Parathyroid adenoma (tissue), 2 donors: ENCODE measurements around the gene INPP5A.

Experiments used
- H2AFZ ChIP-seq: fragments of 300-600 bp; sonication (generic); one replicate; pipeline ENCODE4 v1.7.0; 2017; ENCODE audit warnings: antibody characterized with exemption, mild to moderate bottlenecking
- H3K27ac ChIP-seq: fragments of 300-600 bp; sonication (generic); one replicate; pipeline ENCODE4 v1.7.0; 2017
- H3K27me3 ChIP-seq: fragments of 300-600 bp; sonication (generic); one replicate; pipeline ENCODE4 v1.7.0; 2017; ENCODE audit warnings: low read length; ENCODE audit not compliant: control insufficient read depth, insufficient read depth
- H3K36me3 ChIP-seq: fragments of 300-600 bp; sonication (generic); one replicate; pipeline ENCODE4 v1.7.0; 2017; ENCODE audit warnings: low read length; ENCODE audit not compliant: control insufficient read depth, insufficient read depth
- H3K4me1 ChIP-seq: fragments of 300-600 bp; sonication (generic); one replicate; pipeline ENCODE4 v1.7.0; 2017; ENCODE audit warnings: control low read depth
- H3K4me2 ChIP-seq: fragments of 300-600 bp; sonication (generic); one replicate; pipeline ENCODE4 v1.7.0; 2017; ENCODE audit warnings: low read length
- H3K4me3 ChIP-seq: fragments of 300-600 bp; sonication (generic); one replicate; pipeline ENCODE4 v1.7.0; 2017; ENCODE audit warnings: low read depth, low read length
- H3K79me2 ChIP-seq: fragments of 300-600 bp; sonication (generic); one replicate; pipeline ENCODE4 v1.7.0; 2017; ENCODE audit warnings: control low read depth
- H3K9ac ChIP-seq: fragments of 300-600 bp; sonication (generic); one replicate; pipeline ENCODE4 v1.7.0; 2017; ENCODE audit warnings: mild to moderate bottlenecking
- H3K9me3 ChIP-seq: fragments of 300-600 bp; sonication (generic); one replicate; pipeline ENCODE4 v1.7.0; 2017; ENCODE audit warnings: low read length; ENCODE audit not compliant: control insufficient read depth
- TF ChIP-seq, protein P1 (sequence below): fragments of 300-600 bp; sonication (generic); IDR thresholded peaks from one replicate; pipeline ENCODE4 v1.7.0; 2017; ENCODE audit warnings: antibody characterized with exemption, mild to moderate bottlenecking
- donor health status: primary hyperparathyroidism.

Gene INPP5A

DNA sequence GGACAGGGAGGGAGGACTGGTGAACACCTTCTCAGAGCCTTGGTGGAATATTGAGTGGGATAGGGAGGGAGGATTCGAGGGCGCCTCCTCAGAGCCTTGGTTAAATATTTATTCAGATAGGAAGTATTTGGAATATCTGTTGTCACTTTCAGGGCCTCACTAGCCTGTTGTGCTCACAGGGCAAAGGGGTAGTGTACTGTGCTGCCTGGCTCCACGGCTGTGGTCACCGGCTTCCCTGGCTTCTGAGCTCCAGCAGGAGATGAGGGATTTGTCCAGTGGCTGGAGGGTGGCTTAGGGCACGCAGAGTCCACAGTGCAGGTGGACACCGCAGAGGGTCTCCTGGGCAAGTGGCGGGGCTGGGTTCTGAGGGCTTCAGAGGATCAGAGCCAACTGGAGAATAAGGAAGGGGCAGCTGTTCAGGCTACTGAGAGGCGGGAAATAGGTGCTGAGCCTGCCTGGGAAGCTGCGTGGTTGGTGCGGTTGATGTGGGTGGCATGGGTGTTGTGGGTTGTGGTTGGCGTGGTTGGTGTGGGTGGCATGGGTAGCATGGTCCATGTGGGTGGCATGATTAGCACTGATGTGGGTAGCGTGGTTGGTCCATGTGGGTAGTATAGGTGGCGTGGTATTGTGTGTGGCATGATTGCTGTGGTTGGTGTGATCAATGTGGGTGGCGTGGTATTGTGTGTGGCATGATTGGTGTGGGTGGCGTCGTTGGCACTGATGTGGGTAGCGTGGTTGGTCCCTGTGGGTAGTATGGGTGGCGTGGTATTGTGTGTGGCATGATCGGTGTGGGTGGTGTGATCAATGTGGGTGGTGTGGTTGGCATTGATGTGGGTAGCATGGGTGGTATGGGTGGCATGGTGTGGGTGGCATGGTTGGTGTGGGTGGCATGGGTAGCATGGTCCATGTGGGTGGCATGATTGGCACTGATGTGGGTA is 16.7 kb downstream of the INPP5A start:
- Histone ChIP-seq H3K27ac (no peak overlapping the region), H2AFZ (no peak overlapping the region), H3K4me2 (no peak overlapping the region), H3K79me2 (peaks cover 78% of the 10 kb centered on the region), H3K27me3 (no peaks in the 10 kb centered on the region), H3K4me1 (no peaks in the 10 kb centered on the region), H3K36me3 (no peaks in the 10 kb centered on the region), H3K4me3 (no peak overlapping the region), H3K9ac (no peak overlapping the region), H3K9me3 (no peaks in the 10 kb centered on the region)
- TF ChIP-seq, protein P1, sequence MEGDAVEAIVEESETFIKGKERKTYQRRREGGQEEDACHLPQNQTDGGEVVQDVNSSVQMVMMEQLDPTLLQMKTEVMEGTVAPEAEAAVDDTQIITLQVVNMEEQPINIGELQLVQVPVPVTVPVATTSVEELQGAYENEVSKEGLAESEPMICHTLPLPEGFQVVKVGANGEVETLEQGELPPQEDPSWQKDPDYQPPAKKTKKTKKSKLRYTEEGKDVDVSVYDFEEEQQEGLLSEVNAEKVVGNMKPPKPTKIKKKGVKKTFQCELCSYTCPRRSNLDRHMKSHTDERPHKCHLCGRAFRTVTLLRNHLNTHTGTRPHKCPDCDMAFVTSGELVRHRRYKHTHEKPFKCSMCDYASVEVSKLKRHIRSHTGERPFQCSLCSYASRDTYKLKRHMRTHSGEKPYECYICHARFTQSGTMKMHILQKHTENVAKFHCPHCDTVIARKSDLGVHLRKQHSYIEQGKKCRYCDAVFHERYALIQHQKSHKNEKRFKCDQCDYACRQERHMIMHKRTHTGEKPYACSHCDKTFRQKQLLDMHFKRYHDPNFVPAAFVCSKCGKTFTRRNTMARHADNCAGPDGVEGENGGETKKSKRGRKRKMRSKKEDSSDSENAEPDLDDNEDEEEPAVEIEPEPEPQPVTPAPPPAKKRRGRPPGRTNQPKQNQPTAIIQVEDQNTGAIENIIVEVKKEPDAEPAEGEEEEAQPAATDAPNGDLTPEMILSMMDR, result no peak

DNA sequence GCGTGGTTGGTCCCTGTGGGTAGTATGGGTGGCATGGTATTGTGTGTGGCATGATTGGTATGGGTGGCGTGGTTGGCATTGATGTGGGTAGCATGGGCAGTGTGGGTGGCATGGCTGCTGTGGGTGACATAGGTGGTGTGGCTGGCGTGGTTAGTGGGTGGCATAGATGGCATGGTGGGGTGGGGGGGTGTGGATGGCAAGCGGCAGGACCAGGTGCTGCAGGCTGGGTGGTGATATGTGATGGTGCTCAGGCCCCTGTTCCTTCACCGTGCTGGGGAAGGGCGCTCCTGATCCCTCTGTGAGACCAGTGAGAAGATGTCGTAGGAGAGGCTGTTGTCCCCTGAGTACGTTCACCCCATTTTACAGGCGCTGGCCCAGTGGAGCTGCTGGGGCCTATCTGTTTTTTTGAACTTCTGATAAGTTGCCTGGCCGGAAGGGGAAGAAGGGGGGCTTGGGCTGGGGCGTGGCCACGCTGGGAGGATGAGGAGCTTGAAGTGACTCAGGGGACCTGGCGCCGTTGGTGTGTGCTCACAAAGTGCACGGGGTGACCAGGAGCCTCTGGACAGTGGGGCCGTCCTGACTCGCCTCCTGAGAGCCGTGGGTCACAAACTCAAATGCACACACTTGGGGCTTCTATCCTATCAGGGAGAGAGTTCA is 17.5 kb downstream of the INPP5A start:
- no peaks in the 10 kb centered on the region for H3K4me1 ChIP-seq
- no peaks in the 10 kb centered on the region for H3K36me3 ChIP-seq
- peaks cover 76% of the 10 kb centered on the region for H3K79me2 ChIP-seq
- no peak overlapping the region for H3K4me3 ChIP-seq
- H3K27me3 ChIP-seq, result no peaks in the 10 kb centered on the region
- H3K4me2 ChIP-seq, result no peak overlapping the region
- no peak overlapping the region for H3K9ac ChIP-seq
- H3K9me3 ChIP-seq, result no peaks in the 10 kb centered on the region
- no peak overlapping the region for H2AFZ ChIP-seq
- TF ChIP-seq, protein P1, result no peak
- H3K27ac ChIP-seq, result no peak overlapping the region

DNA sequence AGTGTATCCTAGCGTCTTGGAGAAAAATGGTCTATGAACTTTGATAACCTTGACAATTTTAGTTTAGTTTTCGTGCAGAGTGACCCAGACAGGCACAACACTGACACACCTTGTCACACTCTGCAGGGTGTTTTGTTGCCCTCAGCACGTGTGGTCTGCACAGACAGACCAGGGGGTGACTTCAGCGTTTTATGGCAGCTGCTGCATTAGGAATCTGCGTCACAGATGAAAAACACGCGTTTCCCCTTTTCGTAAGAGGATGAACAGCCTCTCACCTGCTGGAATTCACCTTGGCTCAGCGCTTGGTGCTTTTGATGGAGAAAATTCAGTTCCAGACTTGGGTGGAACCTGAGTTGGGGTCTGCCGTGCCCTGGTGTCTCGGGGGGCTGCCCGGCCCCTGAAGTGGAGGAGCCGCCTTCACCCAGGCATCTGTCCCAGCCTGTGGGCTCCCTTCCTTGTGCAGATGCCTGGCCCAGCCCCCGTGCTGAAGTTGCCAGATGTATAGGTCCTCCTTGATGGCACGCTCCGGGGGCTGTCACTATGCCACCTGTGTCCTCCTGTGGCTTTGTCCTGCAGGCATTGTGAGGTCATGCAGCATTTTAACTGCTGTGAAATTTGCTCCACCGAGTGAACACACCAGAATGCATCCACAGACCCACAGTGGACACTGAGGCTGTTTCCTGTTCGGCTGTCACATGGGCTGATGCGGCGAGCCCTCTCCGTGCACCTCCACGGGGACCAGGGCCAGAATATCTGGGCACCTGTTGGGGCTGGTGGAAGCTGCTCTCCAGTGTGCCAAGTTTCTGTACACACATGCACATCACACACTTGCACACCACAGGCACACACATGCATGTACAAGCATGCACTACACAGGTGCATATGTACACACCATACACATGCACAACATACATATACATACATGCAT is 18.3 kb downstream of the INPP5A start:
- H3K36me3 ChIP-seq, result no peaks in the 10 kb centered on the region
- no peak overlapping the region for H3K9ac ChIP-seq
- H3K27me3 ChIP-seq, result no peaks in the 10 kb centered on the region
- no peak overlapping the region for H2AFZ ChIP-seq
- H3K4me1 ChIP-seq, result no peaks in the 10 kb centered on the region
- no peak overlapping the region for H3K4me3 ChIP-seq
- H3K4me2 ChIP-seq, result no peak overlapping the region
- H3K79me2 ChIP-seq, result peaks cover 72% of the 10 kb centered on the region
- H3K9me3 ChIP-seq, result no peaks in the 10 kb centered on the region
- H3K27ac ChIP-seq, result no peak overlapping the region
- TF ChIP-seq, protein P1, result no peak

DNA sequence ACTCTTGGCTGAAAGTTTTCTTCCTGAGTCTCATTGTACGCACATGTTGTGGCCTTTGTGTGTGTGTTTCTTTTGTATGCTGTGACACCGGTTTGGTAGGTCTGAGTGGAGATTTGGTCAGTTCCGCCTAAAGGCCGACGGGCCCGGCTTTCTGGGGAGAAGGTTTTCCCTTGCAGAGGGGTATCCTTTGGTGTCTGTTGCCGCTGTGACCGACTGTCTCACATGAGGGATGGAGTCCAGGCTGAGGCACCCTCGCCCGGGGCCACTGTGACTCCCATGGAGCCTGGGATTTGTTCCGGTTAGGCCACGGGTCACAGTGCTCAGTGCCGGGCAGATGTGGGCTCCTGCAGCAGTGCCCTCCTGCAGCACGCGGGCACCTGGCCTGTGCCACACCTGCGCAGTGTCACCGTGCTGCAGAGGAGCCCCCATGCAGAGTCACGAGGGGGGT is 19.4 kb downstream of the INPP5A start:
- Histone ChIP-seq H3K27me3 (no peaks in the 10 kb centered on the region), H3K4me3 (no peak overlapping the region), H3K36me3 (no peaks in the 10 kb centered on the region), H3K4me1 (no peaks in the 10 kb centered on the region), H3K9me3 (no peaks in the 10 kb centered on the region), H3K27ac (no peak overlapping the region), H2AFZ (no peak overlapping the region), H3K4me2 (no peak overlapping the region), H3K79me2 (peaks cover 66% of the 10 kb centered on the region), H3K9ac (no peak overlapping the region)
- TF ChIP-seq, protein P1, result no peak
